ENCODE data around the gene FAM240A.

FAM240A gene

DNA sequence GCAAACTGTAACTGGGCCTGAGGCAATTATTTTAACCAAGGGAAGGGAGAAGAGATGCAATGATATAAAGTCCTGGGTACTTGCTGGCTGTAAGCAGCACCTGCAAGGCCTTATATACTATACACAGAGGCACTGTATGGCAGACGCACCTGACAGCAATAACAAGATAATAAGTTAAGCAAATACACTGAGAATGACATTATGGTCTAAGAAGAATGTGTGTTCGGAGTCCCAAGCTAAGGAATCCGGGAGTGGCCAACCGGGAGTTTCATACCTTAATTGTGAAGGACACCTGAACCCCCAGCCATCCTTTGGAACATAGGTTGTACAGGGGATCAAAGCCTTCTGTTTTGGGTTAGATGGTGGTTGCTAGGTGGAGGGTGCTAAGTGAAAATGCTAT is 13.7 kb downstream of the FAM240A start:
- DNase-seq (ENCODE audit: low read depth in 2 of 2) = no peak

DNA sequence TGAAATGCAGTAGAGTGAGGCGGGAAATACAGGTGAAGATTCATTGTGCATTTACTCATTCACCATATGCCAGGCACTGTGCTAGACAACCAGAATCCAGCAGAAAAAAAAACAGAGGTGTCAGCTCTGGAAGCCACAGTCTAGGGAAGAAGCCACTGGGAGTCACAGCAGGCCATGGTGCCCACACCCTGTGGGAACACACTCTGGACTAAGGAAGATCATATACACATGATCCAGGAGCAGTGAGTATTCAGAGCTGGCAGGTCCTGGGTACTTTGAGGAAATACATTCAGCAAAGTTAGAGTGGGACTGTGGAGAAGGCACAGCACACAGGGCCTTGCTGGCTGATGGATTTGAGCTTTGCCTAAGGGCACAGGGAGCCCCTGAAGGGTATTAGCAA is 14.8 kb downstream of the FAM240A start:
- DNase-seq (ENCODE audit: low read depth in 2 of 2) = no peak

DNA sequence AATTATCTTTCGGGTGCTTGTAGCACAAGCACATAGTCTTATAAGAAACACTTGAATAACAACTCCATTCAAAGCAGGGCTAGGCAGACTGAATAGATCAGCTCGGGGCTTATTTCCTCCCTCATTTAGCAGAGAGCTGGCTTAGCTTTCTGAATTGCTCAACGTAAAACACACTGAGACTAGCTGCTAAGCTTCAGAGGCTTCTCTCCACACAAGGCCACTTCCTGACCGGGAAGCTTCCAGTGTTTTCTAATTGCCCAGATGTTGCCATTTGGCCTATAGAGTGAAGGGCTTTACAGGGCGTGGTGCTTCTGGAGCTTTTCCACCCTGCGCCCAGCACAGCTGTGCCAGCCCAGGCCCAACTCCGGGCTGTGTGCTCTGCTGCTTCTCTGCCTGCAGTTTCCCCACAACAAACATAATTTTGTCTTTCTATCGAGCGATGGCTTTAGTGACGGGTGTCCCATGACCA is 16.6 kb downstream of the FAM240A start:
- DNase-seq (ENCODE audit: low read depth in 2 of 2) = no peak

DNA sequence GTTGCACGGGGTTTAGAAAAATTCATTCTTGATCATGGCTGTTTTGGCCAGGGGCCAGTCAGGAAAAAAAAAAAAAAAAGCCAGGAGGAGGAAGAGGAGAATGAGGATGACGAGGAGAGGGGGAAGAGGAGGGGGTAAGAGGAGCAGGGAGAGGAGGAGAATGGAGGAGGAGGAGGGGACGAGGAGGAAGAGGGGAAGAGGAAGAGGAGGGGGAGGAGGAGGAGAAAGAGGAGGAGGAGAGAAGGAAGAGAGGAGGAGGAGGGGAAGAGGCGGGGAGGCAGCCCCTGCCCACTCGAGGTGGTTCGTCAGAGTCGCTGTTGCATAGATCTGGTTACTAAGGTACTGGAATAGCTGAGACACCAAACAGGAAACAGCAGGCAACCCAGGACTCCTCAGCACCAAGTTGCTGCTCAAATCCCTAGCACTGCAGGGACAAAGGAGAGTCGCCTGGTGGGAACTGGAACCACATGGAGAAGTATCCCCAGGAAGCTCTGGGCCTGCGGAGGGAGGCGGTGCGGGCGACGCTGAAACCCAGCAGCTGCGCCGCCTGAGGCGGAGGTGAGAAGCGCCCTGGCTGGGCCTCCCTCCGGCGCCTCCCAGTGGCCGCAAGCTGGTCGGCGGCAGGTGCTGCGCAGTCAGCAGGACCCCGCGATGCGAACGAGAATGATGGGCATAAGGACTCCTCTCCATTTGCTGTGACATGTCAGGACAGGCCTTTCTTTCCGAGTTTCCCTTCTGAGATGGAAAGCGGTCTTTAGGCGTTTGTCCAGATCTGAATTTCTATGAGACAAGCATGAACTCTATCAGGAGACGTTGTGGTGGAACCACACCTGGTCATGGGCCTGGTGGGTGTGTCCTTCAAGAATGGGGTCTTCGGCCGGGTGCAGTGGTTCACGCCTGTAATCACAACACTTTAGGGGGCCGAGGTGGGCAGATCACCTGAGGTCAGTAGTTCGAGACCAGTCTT is 17.5 kb downstream of the FAM240A start:
- DNase-seq (ENCODE audit: low read depth in 2 of 2) = peak; percentile 28 to 47

DNA sequence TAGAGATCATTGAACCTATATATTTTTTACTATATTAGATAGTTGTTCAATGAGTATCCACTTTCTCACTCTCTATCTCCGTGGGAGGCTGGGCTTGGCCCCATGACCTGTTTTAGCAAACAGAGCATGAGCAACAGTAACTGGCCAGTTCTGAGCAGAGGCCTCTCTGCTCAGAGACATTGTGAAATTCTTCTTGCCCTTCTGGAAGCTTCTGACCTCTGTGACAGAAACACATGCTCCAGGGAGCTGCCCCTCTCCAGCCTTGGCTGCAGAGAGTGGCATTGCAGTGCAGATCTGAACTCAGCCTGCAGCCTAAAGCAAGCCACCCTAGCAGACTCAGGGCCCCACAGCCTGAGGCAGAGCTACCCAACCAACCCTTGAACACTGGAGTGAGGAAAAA is 20.5 kb downstream of the FAM240A start:
- DNase-seq (ENCODE audit: low read depth in 2 of 2) = no peak

DNA sequence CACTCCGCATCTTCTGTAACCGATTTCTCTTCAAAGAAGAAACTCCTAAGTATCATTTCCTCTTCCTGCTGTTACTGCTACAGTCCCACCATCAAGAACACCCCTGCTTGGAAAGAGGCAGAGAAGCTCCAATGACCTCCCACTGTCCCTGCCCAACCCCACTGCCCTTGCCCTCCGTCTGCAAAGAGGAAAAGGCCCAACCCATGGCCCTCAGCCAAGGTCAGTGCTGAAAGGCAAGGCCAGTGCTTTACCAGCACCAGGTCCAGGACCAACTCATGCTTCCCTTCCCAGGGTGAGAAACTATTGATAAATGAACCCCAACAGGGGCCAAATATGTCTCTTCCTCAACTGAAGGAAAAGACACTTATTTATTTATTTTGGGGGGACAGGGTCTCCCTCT is 22.5 kb downstream of the FAM240A start:
- no peak for DNase-seq (ENCODE audit: low read depth in 2 of 2)

DNA sequence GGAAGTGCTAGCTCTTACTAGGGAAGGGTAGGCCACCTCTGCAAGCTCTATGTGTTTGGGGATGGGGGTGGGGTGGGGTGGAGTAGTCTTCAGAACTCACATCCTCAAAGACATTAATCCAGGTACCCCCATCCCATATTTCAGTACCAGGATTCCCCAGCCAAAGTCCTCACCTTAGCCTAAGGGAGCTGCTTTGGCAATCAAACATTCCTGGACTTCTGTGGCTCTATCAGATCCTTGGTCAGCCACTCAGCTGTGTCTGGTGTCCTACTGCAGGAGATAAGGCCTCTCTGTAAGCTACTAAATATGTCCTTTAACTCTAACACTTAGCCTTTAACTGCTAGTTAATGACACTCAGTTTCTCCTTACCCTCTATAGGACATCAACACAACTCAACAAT is 26.9 kb downstream of the FAM240A start:
- no peak for DNase-seq (ENCODE audit: low read depth in 2 of 2)

DNA sequence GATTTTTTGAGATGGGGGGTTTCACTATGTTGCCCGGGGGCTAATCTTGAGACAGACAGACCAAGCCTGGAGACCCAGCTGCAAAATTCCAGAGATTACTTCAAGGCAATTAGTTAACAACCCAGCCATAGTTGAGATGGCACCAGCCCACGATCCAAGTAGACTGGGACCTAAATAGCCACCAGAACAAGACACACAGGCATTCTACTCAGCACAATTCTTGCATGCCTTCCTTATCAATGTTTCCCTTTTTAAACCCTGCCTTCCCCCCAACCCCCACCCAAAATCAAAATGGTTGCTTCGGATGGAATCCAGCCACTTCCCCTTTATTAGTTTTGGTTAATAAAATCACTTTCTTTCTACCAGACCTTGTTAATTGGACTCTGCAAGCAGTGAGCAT is 28.6 kb downstream of the FAM240A start:
- DNase-seq (ENCODE audit: low read depth in 2 of 2) = no peak

DNA sequence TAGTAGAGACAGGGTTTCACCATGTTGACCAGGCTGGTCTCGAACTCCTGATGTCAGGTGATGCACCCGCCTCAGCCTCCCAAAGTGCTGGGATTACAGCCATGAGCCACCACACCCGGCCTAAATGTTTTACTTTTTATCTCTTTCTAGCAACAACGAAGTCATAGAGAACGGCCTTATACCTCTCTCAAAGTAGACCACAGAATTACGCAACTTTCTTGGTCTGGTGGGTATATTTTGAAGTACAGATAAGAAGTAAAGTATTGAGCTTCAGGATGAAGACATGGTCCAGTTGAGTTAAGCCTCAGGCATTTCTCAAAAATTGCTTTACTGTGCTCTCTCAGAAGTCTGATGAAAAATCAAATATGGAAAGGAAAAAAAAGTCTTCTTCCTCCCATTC is 30.6 kb downstream of the FAM240A start:
- no peak for DNase-seq (ENCODE audit: low read depth in 2 of 2)

DNA sequence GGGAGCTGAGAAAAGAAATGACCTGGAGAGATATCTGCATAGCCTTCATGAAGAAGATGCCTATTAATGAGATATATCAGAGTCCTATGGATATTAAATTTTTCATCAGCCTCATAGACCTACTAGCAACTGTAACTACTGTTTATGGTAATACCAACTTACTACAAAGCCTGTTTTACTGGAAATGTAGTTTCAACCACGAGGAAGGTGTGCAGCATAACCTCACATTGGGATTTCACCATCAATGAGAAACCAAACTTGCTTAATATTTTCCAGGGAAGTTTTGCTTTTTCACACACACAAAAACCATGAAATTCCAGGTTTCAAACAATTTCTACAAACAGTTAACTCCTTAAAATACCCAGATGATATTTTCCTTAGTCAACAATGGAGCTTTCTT is 31.4 kb downstream of the FAM240A start:
- DNase-seq (ENCODE audit: low read depth in 2 of 2) = no peak

DNA sequence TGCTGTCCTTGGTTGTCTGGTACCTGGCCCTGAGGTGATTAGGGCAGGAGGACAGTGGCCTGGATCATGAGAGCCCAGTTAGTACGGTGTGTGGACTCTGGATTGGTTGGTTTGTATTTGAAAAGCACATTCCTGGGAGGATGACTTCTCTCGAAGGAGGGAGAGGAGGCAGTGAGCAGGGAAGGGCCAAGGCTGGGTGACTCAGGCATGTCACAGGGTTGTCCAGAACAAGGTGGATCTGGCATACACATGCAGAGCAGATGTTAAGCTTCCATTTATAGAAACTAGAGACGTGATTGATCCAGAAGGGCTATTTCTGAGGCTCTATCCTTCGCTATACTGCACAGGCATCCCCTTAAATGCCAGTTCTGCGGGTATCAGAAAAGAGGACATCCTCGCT is 34.4 kb downstream of the FAM240A start:
- DNase-seq (ENCODE audit: low read depth in 2 of 2) = no peak

DNA sequence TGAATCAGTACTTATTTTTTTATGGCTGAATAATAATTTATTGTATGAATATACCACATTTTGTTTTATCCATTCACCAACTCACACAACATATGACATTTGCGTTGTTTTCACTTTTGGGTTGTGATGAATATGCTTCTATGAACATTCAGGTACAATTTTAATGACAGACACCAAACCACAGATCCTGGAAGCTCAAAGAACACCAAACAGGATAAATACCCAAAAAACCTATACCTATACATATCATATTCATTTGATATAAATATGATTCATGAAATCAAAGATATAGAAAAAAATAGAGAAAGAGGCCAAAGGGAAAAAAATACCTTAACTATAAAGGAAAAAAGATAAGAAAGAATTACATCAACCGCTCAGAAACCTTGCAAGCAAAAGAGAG is 35.8 kb downstream of the FAM240A start:
- DNase-seq (ENCODE audit: low read depth in 2 of 2) = no peak

DNA sequence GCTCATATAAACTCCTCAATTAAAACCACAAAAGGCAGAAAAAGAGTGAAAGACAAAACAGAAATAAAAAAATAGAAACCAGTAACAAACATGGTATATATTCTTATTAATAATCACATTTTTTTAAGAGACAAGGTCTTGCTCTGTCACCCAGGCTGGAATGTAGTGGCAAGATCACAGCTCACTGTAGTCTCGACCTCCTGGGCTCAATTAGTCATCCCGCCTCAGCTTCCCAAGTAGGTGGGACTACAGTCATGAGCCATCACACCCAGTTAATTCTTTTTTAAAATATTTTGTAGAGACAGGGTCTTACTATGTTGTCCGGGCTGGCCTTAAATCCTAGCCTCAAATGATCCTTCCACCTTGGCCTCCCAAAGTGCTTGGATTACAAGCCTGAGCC is 37.1 kb downstream of the FAM240A start:
- no peak for DNase-seq (ENCODE audit: low read depth in 2 of 2)

DNA sequence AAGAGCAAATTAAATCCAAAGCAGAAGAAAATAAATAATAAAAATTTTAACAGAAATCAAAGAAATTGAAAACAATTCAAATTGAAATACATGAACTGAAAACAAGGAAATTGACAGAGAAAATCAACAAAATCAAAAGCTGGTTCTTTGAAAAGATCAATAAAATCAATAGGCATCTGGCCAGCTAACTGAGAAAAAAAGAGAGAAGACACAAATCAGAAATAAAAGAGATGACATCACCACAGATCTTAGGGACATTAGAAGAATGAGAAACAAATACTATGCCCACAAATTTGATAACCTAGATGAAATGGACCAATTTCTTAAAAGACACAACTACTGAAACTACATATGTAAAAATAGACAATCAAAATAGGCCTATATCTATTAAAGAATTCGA is 38.8 kb downstream of the FAM240A start:
- no peak for DNase-seq (ENCODE audit: low read depth in 2 of 2)

DNA sequence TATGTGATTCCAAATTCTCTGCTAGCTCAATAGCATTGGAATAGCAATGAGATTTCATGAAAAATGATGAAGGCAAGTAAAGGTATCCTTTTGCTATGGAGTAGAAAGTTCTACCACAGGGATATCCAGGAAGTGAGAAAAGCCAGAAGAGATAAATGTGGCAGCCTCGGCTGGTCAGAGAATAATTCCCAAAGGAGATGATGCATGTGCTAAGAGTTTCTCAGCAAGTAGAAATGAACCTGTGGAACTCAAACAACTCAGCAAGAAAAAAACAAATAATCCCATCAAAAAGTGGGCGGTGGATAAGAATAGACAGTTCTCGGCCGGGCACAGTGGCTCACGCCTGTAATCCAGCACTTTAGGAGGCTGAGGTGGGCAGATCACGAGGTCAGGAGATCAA is 42.9 kb downstream of the FAM240A start:
- no peak for DNase-seq (ENCODE audit: low read depth in 2 of 2)

DNA sequence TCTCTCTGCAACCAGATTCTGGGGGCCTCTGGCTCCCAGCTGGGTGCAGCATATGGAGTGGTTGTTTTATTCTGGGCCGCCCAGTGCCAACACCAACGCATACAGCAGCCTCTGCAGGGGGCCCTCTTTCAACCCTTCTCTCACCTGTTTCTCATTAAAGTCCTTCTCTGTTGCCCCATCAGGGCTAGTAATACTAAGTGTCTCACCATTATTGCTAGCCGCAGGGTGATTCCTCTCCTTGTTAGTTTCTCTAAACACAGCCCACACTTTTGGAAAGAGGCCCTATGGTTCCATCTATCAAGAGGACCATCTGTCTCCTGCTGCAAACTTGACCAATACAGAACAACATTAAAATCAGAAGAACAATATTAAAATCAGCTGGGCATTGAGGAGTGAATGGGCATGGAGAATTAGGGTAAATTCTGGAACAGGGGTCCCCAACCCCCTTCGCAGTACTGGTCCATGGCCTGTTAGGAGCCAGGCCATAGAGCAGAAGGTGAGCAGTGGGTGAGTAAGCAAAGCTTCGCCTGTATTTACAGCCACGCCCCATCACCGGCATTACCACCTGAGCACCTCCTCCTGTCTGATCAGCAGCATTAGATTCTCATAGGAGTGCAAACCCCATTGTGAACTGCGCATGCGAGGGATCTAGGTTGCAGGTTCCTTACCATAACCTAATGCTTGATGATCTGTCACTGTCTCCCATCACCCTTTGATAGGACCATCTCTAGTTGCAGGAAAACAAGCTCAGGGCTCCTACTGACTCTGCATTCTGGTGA is 44.6 kb downstream of the FAM240A start:
- no peak for DNase-seq (ENCODE audit: low read depth in 2 of 2)

DNA sequence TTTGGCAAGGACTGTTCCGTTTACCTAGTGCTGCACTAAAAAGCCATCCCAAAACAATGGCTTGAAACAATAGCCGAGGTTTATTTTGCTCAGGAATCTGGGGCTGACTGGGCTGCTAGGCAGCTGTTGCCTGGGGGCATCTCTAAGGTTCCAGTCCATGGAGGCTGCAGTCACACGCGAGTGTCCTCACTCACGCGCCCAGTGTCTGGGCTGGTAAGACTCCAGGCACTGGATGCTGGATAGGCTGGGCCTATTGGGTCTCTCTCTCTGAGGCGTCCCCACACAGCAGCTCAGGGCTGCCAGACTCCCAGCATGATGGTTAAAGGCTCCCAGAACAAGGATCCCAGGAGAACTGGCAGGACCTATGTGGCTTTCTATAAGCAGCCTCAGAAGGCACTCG is 47.0 kb downstream of the FAM240A start:
- no peak for DNase-seq (ENCODE audit: low read depth in 2 of 2)

DNA sequence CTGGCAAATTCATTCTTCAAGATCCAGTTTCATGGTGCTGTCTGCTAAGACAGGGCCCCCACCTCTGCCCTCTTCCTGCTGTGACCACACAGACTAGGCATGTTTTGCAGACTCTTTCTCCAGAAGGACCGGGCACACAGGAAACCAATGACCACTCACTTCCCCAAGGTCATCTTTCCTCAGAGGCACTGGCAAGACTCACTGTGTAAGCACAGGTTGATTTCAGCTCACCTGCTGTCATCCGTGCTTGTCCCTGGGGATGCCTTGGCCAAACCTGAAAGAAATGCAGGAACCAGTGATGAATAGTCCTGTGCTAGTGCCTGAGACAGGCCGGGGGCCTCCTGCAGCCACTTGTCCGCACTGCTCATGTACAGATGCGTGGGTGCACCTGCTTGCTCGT is 47.7 kb downstream of the FAM240A start:
- DNase-seq (ENCODE audit: low read depth in 2 of 2) = no peak

DNA sequence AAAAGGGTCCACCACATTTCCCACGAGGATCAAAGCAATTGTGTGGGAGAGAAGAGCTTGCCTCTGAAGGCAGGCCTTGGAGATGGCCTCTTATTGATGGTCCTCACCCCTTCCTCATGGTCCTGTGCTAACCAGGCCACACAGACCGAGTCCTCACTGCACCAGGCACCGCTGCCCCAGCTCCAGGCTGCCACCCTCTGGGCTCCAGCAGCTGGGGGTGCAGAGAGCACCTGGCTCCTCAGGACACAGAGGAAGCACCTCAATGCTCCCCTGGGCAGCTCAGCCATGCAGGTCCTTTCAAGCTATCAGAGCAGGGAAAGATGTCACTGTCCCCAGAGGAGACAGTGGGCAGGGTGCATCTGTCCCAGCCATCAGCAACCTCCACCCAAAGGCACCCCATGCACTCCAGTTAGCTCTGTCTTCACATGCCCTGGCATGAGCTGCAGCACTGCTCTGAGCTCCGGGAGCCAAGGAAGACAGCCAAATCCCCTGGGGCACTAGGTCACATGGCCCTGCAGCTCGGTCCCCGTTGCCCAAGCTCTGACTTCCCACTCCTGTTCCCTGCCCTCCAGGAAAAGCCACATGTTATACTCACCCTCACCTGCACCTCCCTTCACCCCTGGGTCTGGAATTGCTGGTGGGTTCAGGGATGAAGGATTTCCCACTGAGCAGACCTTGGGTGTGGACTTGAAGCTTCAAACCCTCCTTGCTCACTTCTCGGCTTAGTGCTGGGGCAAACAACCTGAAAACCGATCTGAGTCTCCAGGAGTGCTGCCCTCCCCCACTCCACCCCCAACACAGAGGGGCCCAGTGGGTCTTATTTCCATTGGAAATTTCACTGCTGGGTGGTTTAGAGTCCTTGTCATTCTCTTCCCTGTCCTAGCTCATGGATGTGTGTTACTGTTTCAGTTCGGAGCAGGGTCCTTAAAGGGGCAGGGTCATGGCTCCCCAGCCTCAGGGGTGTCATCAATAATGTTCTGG is 48.5 kb downstream of the FAM240A start:
- DNase-seq (ENCODE audit: low read depth in 2 of 2) = no peak

DNA sequence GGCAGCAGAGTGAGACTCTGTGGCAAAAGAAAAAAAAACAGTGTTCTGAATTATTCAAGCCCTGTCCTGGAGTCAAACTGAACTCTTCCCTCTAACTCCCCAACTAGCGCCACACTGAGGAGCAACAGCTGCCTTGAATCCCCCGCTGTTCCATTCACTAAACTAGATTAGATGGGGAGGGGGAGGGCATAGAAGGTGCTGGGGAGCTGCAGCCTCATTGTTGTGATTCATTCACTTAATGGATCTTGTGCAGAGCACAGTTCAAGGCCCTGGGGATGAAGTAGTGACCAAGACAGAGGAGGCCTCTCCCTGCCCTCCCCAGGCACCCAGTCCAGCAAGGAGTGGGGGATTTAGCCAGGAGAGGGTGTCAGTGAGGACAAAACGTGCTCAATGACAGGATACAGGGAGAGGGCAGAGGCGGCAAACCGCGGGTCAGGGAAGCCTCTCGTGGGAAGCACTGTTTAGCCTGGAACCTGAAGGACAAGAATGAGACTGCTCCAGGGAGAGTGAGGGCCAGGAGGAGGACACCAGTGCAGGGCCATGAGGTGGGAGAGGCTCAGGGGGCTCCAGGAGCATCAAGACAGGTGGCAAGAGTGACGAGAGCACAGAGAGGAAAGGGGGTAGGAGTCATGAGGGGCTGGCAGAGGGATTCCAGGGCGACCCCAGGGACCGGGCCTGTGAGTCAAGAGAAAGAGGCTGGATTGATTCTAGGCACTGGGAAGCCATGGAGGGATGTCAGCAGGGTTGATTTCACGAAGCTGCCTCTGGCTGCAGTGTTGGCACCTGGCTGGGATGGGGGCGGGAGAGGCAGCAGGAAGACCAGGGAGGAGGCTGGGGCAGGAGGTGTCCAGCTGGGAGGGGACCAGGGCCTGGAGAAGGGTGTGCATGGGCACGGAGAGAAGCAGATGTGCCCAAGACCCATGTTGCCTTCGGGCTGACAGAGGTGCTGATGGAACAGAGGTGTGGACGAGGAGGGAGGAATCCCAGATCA is 49.7 kb downstream of the FAM240A start:
- DNase-seq (ENCODE audit: low read depth in 2 of 2) = no peak

All from fibroblast of skin of left biceps (primary cell).